22Rv1 (cell line): Measurements from ENCODE around the gene MEGF11.

Source experiments
- CTCF ChIP-seq: fragments of 450-650 bp; IDR thresholded peaks from 2 replicates; pipeline ENCODE4 v1.5.1; 2017; ENCODE audit warnings: mild to moderate bottlenecking
- ZFX ChIP-seq: fragments of 450-650 bp; IDR thresholded peaks from 2 replicates; pipeline ENCODE4 v1.6.1; 2017; ENCODE audit warnings: antibody characterized with exemption, borderline replicate concordance

- no peak for TF ChIP-seq CTCF
- TF ChIP-seq ZFX = no peak
Measured at GRCh38 chr15:65963911-65964482, 289.6 kb downstream of the MEGF11 start.
